H1 (cell line): ENCODE results near the gene KCNQ1. TPM values are rescaled to one million over a fixed set of nuclear protein-coding genes. Genes with fewer than 3 reads are reported as not detected.
A peak's percentile ranks its signal among the peaks of the same experiment; 100 is the strongest.

Source experiments
- CTCF ChIA-PET: fragments of 300-600 bp; sonication (Branson Sonifier 250); formaldehyde crosslinking; loops from one replicate; lab custom pipeline; 2021; ENCODE audit not compliant: partially characterized antibody; lab: Charles Lee
- POLR2A ChIA-PET: fragments of 300-600 bp; sonication (Branson Sonifier 250); formaldehyde crosslinking; loops from one replicate; lab custom pipeline; 2021; ENCODE audit warnings: inconsistent platforms; ENCODE audit not compliant: partially characterized antibody; lab: Charles Lee
- DNase-seq, 2 experiments: peaks; one replicate each; pipeline versions ENCODE4 v3.0.0 to v3.0.0-alpha.2; 2010 to 2022; ENCODE audit warnings: low spot score in 2 of 2, low read depth in 1 of 2, mixed read lengths in 1 of 2
- FAIRE-seq: peaks from 2 replicates; lab custom pipeline; 2011; peaks lifted over from hg19 to GRCh38; lab: Jason Lieb, UNC
- H2AFZ ChIP-seq: 2 replicates; pipeline ENCODE4 v1.8.1; 2012; ENCODE audit warnings: low read length, inconsistent platforms
- H2AK5ac ChIP-seq: 2 replicates; pipeline ENCODE4 v1.6.1; 2013; ENCODE audit warnings: low read depth, low read length
- H2BK120ac ChIP-seq: replicated peaks from 2 replicates; pipeline ENCODE3; 2013; ENCODE audit warnings: low read depth, low read length, inconsistent platforms
- H2BK12ac ChIP-seq: 2 replicates; pipeline ENCODE4 v1.6.1; 2013; ENCODE audit warnings: low read depth, low read length
- H2BK15ac ChIP-seq: 2 replicates; pipeline ENCODE4 v1.6.1; 2013; ENCODE audit warnings: low read length
- H2BK20ac ChIP-seq: 2 replicates; pipeline ENCODE4 v1.6.1; 2013; ENCODE audit warnings: low read length
- H2BK5ac ChIP-seq: 2 replicates; pipeline ENCODE4 v1.6.1; 2013; ENCODE audit warnings: low read depth, low read length
- H3K14ac ChIP-seq: 2 replicates; pipeline ENCODE4 v1.6.1; 2013; ENCODE audit warnings: inconsistent platforms; ENCODE audit not compliant: insufficient read length
- H3K18ac ChIP-seq: 2 replicates; pipeline ENCODE4 v1.6.1; 2013; ENCODE audit warnings: low read length; ENCODE audit errors: extremely low read depth
- H3K23ac ChIP-seq: 2 replicates; pipeline ENCODE4 v1.6.1; 2013; ENCODE audit warnings: inconsistent platforms; ENCODE audit not compliant: insufficient read length
- H3K23me2 ChIP-seq: 2 replicates; pipeline ENCODE4 v1.6.1; 2013; ENCODE audit warnings: low read depth, low read length
- H3K27ac ChIP-seq: 2 replicates; pipeline ENCODE4 v1.6.1; 2011; ENCODE audit warnings: low read depth, low read length, inconsistent platforms
- H3K27me3 ChIP-seq, 4 experiments: replicated peaks in 1 of 4; 1 replicate in 1 of 4; 2 replicates in 3 of 4; pipeline versions ENCODE4 v1.6.1 to v1.8.1; 2011 to 2013; ENCODE audit warnings: low read length in 3 of 4, mild to moderate bottlenecking in 3 of 4, inconsistent platforms in 2 of 4, mixed read lengths in 2 of 4, moderate library complexity in 1 of 4; ENCODE audit not compliant: control insufficient read depth in 3 of 4, insufficient read depth in 3 of 4; ENCODE audit errors: extremely low read depth in 1 of 4
- H3K36me3 ChIP-seq, 4 experiments: 2 replicates each; pipeline versions ENCODE4 v1.6.1 to v1.8.1; 2011 to 2013; ENCODE audit warnings: mild to moderate bottlenecking in 4 of 4, low read length in 3 of 4, moderate library complexity in 2 of 4, control low read depth in 1 of 4, inconsistent platforms in 1 of 4; ENCODE audit not compliant: insufficient read depth in 4 of 4, control insufficient read depth in 2 of 4
- H3K4ac ChIP-seq: replicated peaks from 2 replicates; pipeline ENCODE3; 2013; ENCODE audit warnings: low read length, low read depth, mixed read lengths, inconsistent platforms; ENCODE audit not compliant: insufficient read length
- H3K4me1 ChIP-seq, 4 experiments: replicated peaks in 1 of 4; 1 replicate in 1 of 4; 2 replicates in 3 of 4; pipeline versions ENCODE4 v1.6.1 to v1.8.1; 2011 to 2013; ENCODE audit warnings: low read length in 3 of 4, inconsistent platforms in 2 of 4, mixed read lengths in 1 of 4; ENCODE audit not compliant: insufficient read depth in 4 of 4, control insufficient read depth in 3 of 4
- H3K4me2 ChIP-seq, 2 experiments: 2 replicates each; pipeline versions ENCODE4 v1.6.1 to v1.8.1; 2011 to 2013; ENCODE audit warnings: low read depth in 2 of 2, low read length in 2 of 2, control low read depth in 1 of 2, inconsistent platforms in 1 of 2, mild to moderate bottlenecking in 1 of 2; ENCODE audit not compliant: insufficient read depth in 1 of 2
- H3K4me3 ChIP-seq, 4 experiments: fragments of 200-600, 300-600 bp in 1 of 4; sonication (generic), shearing (Covaris generic), sonication (Bioruptor Twin) in 1 of 4; 2 replicates each; pipeline versions ENCODE4 v1.5.1 to v1.8.1; 2011 to 2016; ENCODE audit warnings: low read length in 4 of 4, low read depth in 3 of 4, control low read depth in 2 of 4, inconsistent platforms in 2 of 4, mild to moderate bottlenecking in 2 of 4, mixed read lengths in 1 of 4, moderate library complexity in 1 of 4; ENCODE audit not compliant: insufficient read depth in 2 of 4; ENCODE audit errors: extremely low read depth in 1 of 4
- H3K56ac ChIP-seq: replicated peaks from 2 replicates; pipeline ENCODE3; 2013; ENCODE audit warnings: low read depth, mild to moderate bottlenecking, mixed read lengths, low read length, inconsistent platforms; ENCODE audit not compliant: insufficient read length
- H3K79me1 ChIP-seq: 2 replicates; pipeline ENCODE4 v1.6.1; 2013; ENCODE audit warnings: low read depth, low read length, control low read depth
- H3K79me2 ChIP-seq, 2 experiments: 2 replicates each; pipeline versions ENCODE4 v1.6.1 to v1.8.1; 2012 to 2013; ENCODE audit warnings: low read length in 2 of 2, mild to moderate bottlenecking in 2 of 2, inconsistent platforms in 1 of 2; ENCODE audit not compliant: insufficient read depth in 2 of 2, control insufficient read depth in 1 of 2
- H3K9ac ChIP-seq, 4 experiments: replicated peaks in 1 of 4; 1 replicate in 1 of 4; 2 replicates in 3 of 4; pipeline versions ENCODE4 v1.6.1 to v1.8.1; 2011 to 2013; ENCODE audit warnings: low read depth in 3 of 4, low read length in 3 of 4, control low read depth in 2 of 4, mild to moderate bottlenecking in 2 of 4, moderate library complexity in 2 of 4, inconsistent platforms in 1 of 4; ENCODE audit errors: extremely low read depth in 1 of 4
- H3K9me3 ChIP-seq, 2 experiments: 2 replicates each; pipeline versions ENCODE4 v1.6.1 to v1.8.1; 2012 to 2013; ENCODE audit warnings: mild to moderate bottlenecking in 2 of 2, moderate library complexity in 2 of 2, control low read depth in 1 of 2, inconsistent platforms in 1 of 2, low read depth in 1 of 2, low read length in 1 of 2, mixed read lengths in 1 of 2; ENCODE audit not compliant: insufficient read depth in 2 of 2
- H4K20me1 ChIP-seq, 2 experiments: replicated peaks in 1 of 2; 2 replicates each; pipeline versions ENCODE3 to v1.8.1; 2011 to 2013; ENCODE audit warnings: inconsistent platforms in 2 of 2, low read length in 2 of 2, mild to moderate bottlenecking in 1 of 2; ENCODE audit not compliant: insufficient read depth in 2 of 2, control insufficient read depth in 1 of 2
- H4K5ac ChIP-seq: 2 replicates; pipeline ENCODE4 v1.6.1; 2013; ENCODE audit warnings: low read length, low read depth, mixed read lengths, inconsistent platforms; ENCODE audit not compliant: insufficient read length
- H4K8ac ChIP-seq: 2 replicates; pipeline ENCODE4 v1.8.0; 2013; ENCODE audit warnings: mild to moderate bottlenecking, moderate library complexity, low read length, inconsistent platforms; ENCODE audit not compliant: insufficient read depth; ENCODE audit errors: extremely low read depth
- H4K91ac ChIP-seq: replicated peaks from 2 replicates; pipeline ENCODE3; 2013; ENCODE audit warnings: low read length, mixed read lengths, inconsistent platforms; ENCODE audit not compliant: insufficient read length
- CHD1 ChIP-seq: IDR thresholded peaks from 2 replicates; pipeline ENCODE4 v1.6.1; 2012; ENCODE audit warnings: low read depth, low read length, improper control_type of control experiment
- CTBP2 ChIP-seq: IDR thresholded peaks from 2 replicates; pipeline ENCODE4 v1.7.0; 2011; ENCODE audit warnings: borderline replicate concordance, mild to moderate bottlenecking, moderate library complexity, mixed read lengths, low read length; ENCODE audit not compliant: insufficient read depth, insufficient read length
- EP300 ChIP-seq, 2 experiments: IDR thresholded peaks; 1 replicate in 1 of 2; 2 replicates in 1 of 2; pipeline ENCODE4 v1.6.1; 2011 to 2012; ENCODE audit warnings: low read depth in 2 of 2, low read length in 2 of 2, mild to moderate bottlenecking in 2 of 2, borderline replicate concordance in 1 of 2, inconsistent platforms in 1 of 2, moderate library complexity in 1 of 2
- EZH2 ChIP-seq: fragments of 200-600 bp; sonication (generic); IDR thresholded peaks from 2 replicates; pipeline ENCODE4 v1.7.1; 2012; ENCODE audit warnings: low read depth, mild to moderate bottlenecking, moderate library complexity, low read length, inconsistent platforms; ENCODE audit not compliant: severe bottlenecking
- HDAC6 ChIP-seq: IDR thresholded peaks from one replicate; pipeline ENCODE4 v1.7.1; 2012; ENCODE audit warnings: low read depth, mild to moderate bottlenecking, inconsistent platforms, low read length, moderate library complexity
- POLR2A ChIP-seq, 2 experiments: IDR thresholded peaks; 1 replicate in 1 of 2; 2 replicates in 1 of 2; pipeline ENCODE4 v1.6.1; 2011; ENCODE audit warnings: low read depth in 2 of 2, low read length in 2 of 2, mild to moderate bottlenecking in 2 of 2; ENCODE audit errors: control extremely low read depth in 1 of 2
- TBP ChIP-seq: IDR thresholded peaks from 2 replicates; pipeline ENCODE4 v1.6.1; 2011; ENCODE audit warnings: low read depth, low read length, improper control_type of control experiment
- WGBS, 2 experiments: shearing (Covaris generic) in 1 of 2; methylation state at CpG; one replicate each; pipeline versions ENCODE4 v1.1.6 to v1.1.7; 2013 to 2015; ENCODE audit warnings: low lambda C conversion rate in 2 of 2, mixed read lengths in 2 of 2, inconsistent platforms in 1 of 2, low coverage in 1 of 2, missing lambda C conversion rate in 1 of 2; ENCODE audit not compliant: insufficient replicate concordance in 2 of 2, insufficient coverage in 1 of 2, insufficient read length in 1 of 2; ENCODE audit errors: extremely low coverage in 1 of 2, missing lambda C conversion rate in 1 of 2; 5-methylcytosine and 5-hydroxymethylcytosine counted together
- polyA plus RNA-seq, 7 experiments: library from polyadenylated mRNA; depleted of rRNA in 3 of 7; stranded (reverse) in 5 of 7; unstranded in 2 of 7; fragments of >200 nt in 5 of 7; fragments of 200-250 nt in 2 of 7; gene quantifications; 1 replicate in 5 of 7; 2 replicates in 1 of 7; 4 replicates in 1 of 7; pipeline versions ENCODE4 v1.2.1 to v1.2.3, GENCODE V29; 2011 to 2013; ENCODE audit warnings: missing spikeins in 2 of 7, mixed read lengths in 2 of 7
- total RNA-seq: library from RNA; stranded (reverse); fragmentation: NEBNext Ultra II Directional; extraction: Animal tissue kit (Norgen Biotek cat#: 25700); gene quantifications from 2 replicates; pipeline ENCODE4 v1.2.1, GENCODE V29; 2021
- TF ChIP-seq, protein P1 (sequence below): IDR thresholded peaks from 2 replicates; pipeline ENCODE4 v1.6.1; 2012; ENCODE audit warnings: low read length, inconsistent platforms
- TF ChIP-seq, protein P2 (sequence below): IDR thresholded peaks from 2 replicates; pipeline ENCODE4 v1.6.1; 2012; ENCODE audit warnings: inconsistent platforms

Gene KCNQ1
- total and polyA plus RNA-seq, 2 of the 8 experiments (the other 6 are each of a cell fraction or from before 2014, with no cell fraction given), result 1.9 to 2.0 TPM

DNA sequence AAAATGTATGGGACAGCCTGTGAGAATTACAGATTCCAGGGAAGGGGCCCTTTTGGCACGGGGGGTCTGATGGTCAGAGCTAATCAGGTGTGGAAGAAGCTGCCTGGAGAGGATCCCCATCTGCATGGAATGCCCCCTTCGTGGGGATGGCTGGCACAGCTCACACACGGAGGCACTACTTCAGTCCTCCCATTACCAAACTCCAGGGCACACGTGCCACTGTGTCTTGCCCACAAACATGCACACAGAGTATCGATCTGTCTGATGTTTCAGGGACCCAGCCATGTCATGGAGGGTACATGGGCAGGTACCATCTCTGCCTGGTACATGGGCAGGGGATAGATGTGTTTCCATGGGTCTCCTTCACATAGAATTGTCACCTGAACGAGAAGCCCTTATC is 240.2 kb downstream of the KCNQ1 start:
- 0 out of 2 replicates have a peak overlapping the region, but pooled peaks have one; percentile 19 for H2BK5ac ChIP-seq
- H2BK120ac ChIP-seq, result no peak overlapping the region
- peaks cover 5% of the 10 kb centered on the region; the same call in 1 of the 2 replicates for H3K79me1 ChIP-seq
- H3K23ac ChIP-seq, result no peak overlapping the region
- no peak overlapping the region for H3K4me3 ChIP-seq
- peaks cover 0 to 53% of the 10 kb centered on the region in 2 experiments; a peak in 2 of 4 replicates for H3K79me2 ChIP-seq
- H3K56ac ChIP-seq, result no peak overlapping the region
- DNase-seq (no peak), FAIRE-seq (no peak)
- ChIA-PET POLR2A (interaction anchor here (1.6 kb wide), 1 partner anchor 10 kb away, joined by 4 read pairs; no protein-coding TSS in a partner anchor), CTCF (interaction anchor here (0.8 to 1.2 kb wide), 2 partner anchors 9 to 31 kb away, joined by 3 read pairs; no protein-coding TSS in a partner anchor)
- peaks cover 6 to 21% of the 10 kb centered on the region in 2 experiments for H4K20me1 ChIP-seq
- H3K4ac ChIP-seq, result no peak overlapping the region
- no peak overlapping the region for H4K5ac ChIP-seq
- no peak overlapping the region for H2BK12ac ChIP-seq
- H2AK5ac ChIP-seq, result no peak overlapping the region
- no peaks in the 10 kb centered on the region for H3K9me3 ChIP-seq
- TF ChIP-seq CTBP2 (no peak), CHD1 (no peak), EZH2 (no peak), TBP (no peak), POLR2A (IDR thresholded peaks at IDR 0.05; ENCODE audit: control extremely low read depth in 1 of 2, low read depth in 2 of 2, low read length in 2 of 2) (no peak), EP300 (IDR thresholded peaks at IDR 0.05; ENCODE audit: borderline replicate concordance in 1 of 2, low read depth in 2 of 2, low read length in 2 of 2) (no peak), HDAC6 (no peak)
- TF ChIP-seq, protein P1, sequence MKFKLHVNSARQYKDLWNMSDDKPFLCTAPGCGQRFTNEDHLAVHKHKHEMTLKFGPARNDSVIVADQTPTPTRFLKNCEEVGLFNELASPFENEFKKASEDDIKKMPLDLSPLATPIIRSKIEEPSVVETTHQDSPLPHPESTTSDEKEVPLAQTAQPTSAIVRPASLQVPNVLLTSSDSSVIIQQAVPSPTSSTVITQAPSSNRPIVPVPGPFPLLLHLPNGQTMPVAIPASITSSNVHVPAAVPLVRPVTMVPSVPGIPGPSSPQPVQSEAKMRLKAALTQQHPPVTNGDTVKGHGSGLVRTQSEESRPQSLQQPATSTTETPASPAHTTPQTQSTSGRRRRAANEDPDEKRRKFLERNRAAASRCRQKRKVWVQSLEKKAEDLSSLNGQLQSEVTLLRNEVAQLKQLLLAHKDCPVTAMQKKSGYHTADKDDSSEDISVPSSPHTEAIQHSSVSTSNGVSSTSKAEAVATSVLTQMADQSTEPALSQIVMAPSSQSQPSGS, result no peak
- TF ChIP-seq, protein P2, sequence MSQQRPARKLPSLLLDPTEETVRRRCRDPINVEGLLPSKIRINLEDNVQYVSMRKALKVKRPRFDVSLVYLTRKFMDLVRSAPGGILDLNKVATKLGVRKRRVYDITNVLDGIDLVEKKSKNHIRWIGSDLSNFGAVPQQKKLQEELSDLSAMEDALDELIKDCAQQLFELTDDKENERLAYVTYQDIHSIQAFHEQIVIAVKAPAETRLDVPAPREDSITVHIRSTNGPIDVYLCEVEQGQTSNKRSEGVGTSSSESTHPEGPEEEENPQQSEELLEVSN, result no peak
- H3K27ac ChIP-seq, result no peak overlapping the region
- H3K4me2 ChIP-seq, result no peak overlapping the region
- H3K27me3 ChIP-seq, result peaks cover 0 to 4% (median 0%) of the 10 kb centered on the region in 4 experiments; a peak in 2 of 7 replicates
- H3K36me3 ChIP-seq, result no peaks in the 10 kb centered on the region
- no peak overlapping the region for H2BK20ac ChIP-seq
- H3K18ac ChIP-seq, result no peak overlapping the region
- 87% methylated on average over 6 of the region's 6 CpGs; no CpG with 5 or more reads in 1 of the 2 experiments for WGBS, 2 experiments
- no peak overlapping the region for H3K9ac ChIP-seq
- H2AFZ ChIP-seq, result no peak overlapping the region
- H3K14ac ChIP-seq, result no peak overlapping the region
- peaks cover 13 to 39% (median 29%) of the 10 kb centered on the region in 4 experiments for H3K4me1 ChIP-seq
- H2BK15ac ChIP-seq, result 0 out of 2 replicates have a peak overlapping the region, but pooled peaks have one; percentile 32
- H4K8ac ChIP-seq, result no peak overlapping the region
- H3K23me2 ChIP-seq, result no peaks in the 10 kb centered on the region
- H4K91ac ChIP-seq, result peak overlapping the region; percentile 5
